ENCODE results near the gene ITPR1.

DNA sequence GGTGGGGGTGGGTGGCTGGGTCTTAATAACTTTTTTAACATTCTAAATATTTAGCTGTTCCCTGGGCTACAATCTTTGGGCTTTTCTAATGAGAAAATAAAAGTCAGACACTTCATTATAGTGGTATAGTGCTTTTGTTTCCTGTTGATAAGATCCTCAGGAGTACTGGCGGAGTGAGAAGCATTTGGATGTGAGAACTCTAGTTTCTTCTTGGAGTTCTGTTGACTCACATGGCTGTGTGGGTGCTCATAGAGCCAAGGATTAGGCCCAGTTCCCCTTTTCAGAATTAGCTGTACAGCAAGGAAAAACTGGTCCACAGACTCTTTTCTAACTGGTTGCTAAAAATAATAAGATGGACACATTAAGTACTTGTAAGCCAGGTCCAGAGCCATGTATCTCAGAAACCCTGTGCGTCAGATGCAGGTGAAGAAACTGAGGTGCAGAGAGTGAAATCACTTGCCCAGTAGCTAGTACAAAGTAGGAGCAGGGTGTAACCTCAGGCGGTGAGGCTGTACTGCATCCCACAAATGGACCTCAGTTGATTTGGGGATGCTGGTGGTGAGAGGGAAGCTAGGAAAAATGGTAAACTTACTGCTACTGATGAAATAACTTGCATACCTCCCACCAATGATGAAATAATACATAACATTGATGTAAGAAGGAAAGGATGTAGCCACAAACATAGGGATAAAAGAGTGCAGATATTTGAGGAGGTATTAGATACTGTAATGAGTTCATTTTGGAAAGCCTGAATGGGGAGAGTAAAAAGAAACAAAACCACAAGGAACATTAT, 2.3 kb downstream of the ITPR1 start:
- no peak for TF ChIP-seq EP300 (IDR thresholded peaks at IDR 0.05)
- no peak for TF ChIP-seq POLR2A (IDR thresholded peaks at IDR 0.05)

Measured in gastroesophageal sphincter (tissue), 2 donors.